IPS-20b (cell line): ENCODE measurements around the gene GPR17.

Experiments
- H3K27ac ChIP-seq: one replicate; pipeline ENCODE4 v1.5.1; 2013; ENCODE audit warnings: low read length
- H3K27me3 ChIP-seq: 2 replicates; pipeline ENCODE4 v1.6.1; 2013; ENCODE audit warnings: mild to moderate bottlenecking, low read length, inconsistent platforms; ENCODE audit not compliant: insufficient read depth
- H3K36me3 ChIP-seq: 2 replicates; pipeline ENCODE4 v1.6.1; 2013; ENCODE audit warnings: low read depth, mild to moderate bottlenecking, inconsistent platforms, low read length, moderate library complexity; ENCODE audit not compliant: insufficient read depth
- H3K4me1 ChIP-seq: 2 replicates; pipeline ENCODE4 v1.6.1; 2013; ENCODE audit warnings: mild to moderate bottlenecking, control low read depth, inconsistent platforms, low read length, moderate library complexity; ENCODE audit not compliant: insufficient read depth
- H3K4me3 ChIP-seq: 2 replicates; pipeline ENCODE4 v1.5.1; 2013; ENCODE audit warnings: mild to moderate bottlenecking, low read length, inconsistent platforms
- H3K9ac ChIP-seq: 2 replicates; pipeline ENCODE4 v1.6.1; 2013; ENCODE audit warnings: low read depth, mild to moderate bottlenecking, inconsistent platforms, low read length, moderate library complexity
- H3K9me3 ChIP-seq: 2 replicates; pipeline ENCODE4 v1.6.1; 2013; ENCODE audit warnings: mild to moderate bottlenecking, low read depth, low read length, inconsistent platforms; ENCODE audit not compliant: insufficient read depth

Gene GPR17

GRCh38 chr2:127619203-127619590 lies 26.8 kb upstream of the GPR17 start:
- Histone ChIP-seq H3K4me1 (no peaks in the 10 kb centered on the region), H3K4me3 (no peak overlapping the region), H3K36me3 (no peaks in the 10 kb centered on the region), H3K9me3 (no peaks in the 10 kb centered on the region; the same call in 1 of the 2 replicates), H3K9ac (no peak overlapping the region), H3K27me3 (no peaks in the 10 kb centered on the region), H3K27ac (no peak overlapping the region)

DNA sequence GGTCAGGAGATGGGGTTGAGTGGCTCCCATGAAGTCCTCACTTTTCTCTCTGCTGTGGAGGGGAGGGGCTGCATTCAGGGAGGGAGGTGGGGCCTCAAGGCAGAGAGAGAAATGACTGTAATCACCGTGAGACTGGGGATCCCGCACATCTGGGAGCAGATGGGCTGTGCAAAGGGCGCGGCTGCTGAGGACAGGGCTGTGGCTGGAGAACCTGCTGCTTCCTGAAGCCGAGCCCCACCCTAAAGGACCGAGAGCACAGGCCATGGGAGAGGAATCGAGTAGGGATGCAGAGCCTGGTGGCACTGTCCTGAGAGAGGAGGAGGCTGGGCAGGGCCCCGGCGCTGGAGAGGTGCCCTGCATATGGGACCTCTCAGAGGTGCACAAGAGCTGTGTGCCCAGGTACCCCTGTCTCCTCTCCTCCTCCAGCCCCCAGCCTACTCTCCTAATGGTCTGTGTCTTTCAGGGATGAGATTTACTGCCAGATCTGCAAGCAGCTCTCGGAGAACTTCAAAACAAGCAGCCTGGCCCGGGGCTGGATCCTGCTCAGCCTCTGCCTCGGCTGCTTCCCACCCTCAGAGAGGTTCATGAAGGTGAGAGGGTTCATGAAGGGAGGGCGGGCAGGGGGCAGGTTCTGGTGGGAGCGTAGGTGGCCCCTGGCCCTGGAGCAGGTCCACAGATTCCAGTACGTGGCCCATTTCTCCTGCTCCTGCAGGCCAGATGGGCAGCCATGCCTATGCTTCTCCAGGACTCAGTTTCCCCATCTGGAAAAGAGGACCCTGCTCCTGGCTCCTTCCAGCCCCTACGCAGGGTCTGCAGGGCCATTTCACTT lies 25.9 kb upstream of the GPR17 start:
- no peak overlapping the region for H3K27ac ChIP-seq
- no peaks in the 10 kb centered on the region for H3K4me1 ChIP-seq
- H3K27me3 ChIP-seq, result no peaks in the 10 kb centered on the region
- no peak overlapping the region for H3K9ac ChIP-seq
- no peaks in the 10 kb centered on the region for H3K9me3 ChIP-seq
- H3K4me3 ChIP-seq, result no peak overlapping the region
- no peaks in the 10 kb centered on the region for H3K36me3 ChIP-seq

GRCh38 chr2:127620866-127621265 lies 25.1 kb upstream of the GPR17 start:
- Histone ChIP-seq H3K4me3 (no peak overlapping the region), H3K9ac (no peak overlapping the region), H3K27ac (no peak overlapping the region), H3K9me3 (no peaks in the 10 kb centered on the region), H3K36me3 (no peaks in the 10 kb centered on the region), H3K4me1 (no peaks in the 10 kb centered on the region), H3K27me3 (no peaks in the 10 kb centered on the region)

DNA sequence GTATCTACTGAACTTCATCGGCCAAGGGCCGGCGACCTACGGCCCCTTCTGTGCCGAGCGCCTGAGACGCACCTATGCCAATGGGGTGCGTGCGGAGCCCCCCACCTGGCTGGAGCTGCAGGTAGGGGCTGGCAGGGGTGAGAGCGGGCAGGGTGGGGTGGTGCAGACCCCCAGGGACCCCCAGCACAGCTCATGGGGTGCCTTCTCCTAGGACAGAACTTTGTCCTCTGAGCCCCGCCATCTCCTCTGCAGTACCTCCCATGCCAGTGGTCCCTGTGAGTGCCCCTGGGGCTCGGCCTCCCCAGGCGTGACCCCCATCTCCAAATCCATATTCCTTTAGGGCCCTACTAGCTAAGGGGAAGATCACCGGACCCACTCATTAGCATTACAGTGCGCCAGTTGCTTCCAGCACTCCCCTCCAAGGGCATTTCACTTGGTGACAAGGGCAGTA lies 23.9 kb upstream of the GPR17 start:
- Histone ChIP-seq H3K9ac (no peak overlapping the region), H3K27ac (no peak overlapping the region), H3K4me1 (no peaks in the 10 kb centered on the region), H3K36me3 (no peaks in the 10 kb centered on the region), H3K27me3 (no peaks in the 10 kb centered on the region), H3K9me3 (no peaks in the 10 kb centered on the region), H3K4me3 (no peak overlapping the region)

- H3K27me3 ChIP-seq, result no peaks in the 10 kb centered on the region
- no peak overlapping the region for H3K4me3 ChIP-seq
- H3K36me3 ChIP-seq, result no peaks in the 10 kb centered on the region
- H3K9me3 ChIP-seq, result no peaks in the 10 kb centered on the region
- H3K4me1 ChIP-seq, result no peaks in the 10 kb centered on the region
- no peak overlapping the region for H3K27ac ChIP-seq
- no peak overlapping the region for H3K9ac ChIP-seq
Measured at GRCh38 chr2:127622561-127623387, 23.2 kb upstream of the GPR17 start.

DNA sequence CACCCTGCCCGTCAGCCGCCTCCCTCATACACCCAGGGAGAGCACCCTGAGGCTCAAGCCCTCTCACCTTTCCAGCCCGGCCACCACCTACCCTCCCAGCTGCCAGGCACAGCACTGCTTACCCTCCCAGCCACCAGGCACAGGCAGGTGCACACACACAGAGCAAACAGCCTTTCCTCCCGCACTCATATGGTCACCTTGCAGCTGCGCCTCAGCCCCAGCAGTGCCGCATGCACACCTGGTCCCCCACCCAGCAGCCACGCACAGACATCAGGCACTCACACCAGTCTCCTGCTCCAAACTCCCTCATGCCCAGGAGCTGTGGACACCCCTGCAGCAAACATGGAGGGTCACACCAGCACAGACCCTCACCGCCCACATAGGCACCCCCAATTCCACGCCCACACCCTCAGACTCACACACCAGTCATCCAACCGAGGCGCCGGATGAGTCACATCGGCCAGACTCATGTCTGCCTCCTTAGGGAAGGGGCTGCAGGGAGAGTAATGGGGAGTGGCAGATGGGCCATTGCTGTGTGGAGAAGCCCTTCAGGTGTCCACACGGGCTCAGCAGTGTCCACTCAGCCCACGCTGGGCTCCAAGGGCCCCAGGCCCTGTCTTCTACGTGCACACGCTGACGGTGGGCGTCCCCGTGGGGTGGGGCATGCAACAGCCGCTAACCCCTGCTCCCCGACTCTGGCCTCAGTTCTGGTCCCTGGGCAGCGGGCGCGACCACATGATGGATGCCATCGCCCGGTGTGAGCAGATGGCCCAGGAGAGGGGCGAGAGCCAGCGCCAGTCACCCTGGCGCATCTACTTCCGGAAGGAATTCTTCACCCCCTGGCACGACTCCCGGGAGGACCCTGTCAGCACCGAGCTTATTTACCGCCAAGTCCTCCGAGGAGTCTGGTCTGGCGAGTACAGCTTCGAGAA lies 22.3 kb upstream of the GPR17 start:
- no peak overlapping the region for H3K4me3 ChIP-seq
- no peak overlapping the region for H3K9ac ChIP-seq
- no peaks in the 10 kb centered on the region for H3K4me1 ChIP-seq
- no peaks in the 10 kb centered on the region for H3K36me3 ChIP-seq
- no peaks in the 10 kb centered on the region for H3K27me3 ChIP-seq
- no peaks in the 10 kb centered on the region for H3K9me3 ChIP-seq
- H3K27ac ChIP-seq, result no peak overlapping the region

DNA sequence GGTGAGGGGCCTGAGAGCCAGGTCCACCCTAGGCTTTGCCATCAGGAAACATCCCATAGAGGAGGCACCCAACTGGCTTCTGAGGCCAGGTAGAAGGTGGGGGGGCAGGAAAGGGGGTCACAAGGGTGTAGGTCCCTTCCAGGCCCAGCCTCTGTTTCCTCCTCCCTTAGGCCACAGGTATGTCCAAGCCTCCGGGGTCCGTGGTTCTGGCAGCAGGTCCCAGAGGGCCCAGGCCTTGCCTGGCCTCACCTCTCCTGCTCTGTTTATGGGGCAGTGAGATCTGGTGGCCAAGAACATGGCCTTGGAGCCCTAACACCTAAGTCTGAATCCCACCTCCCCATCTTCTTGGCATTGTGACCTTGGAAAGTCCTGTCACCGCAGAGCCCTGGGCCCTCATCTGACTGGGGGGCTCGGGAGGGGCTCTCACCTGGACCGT lies 21.6 kb upstream of the GPR17 start:
- Histone ChIP-seq H3K27me3 (no peaks in the 10 kb centered on the region), H3K4me3 (no peak overlapping the region), H3K4me1 (no peaks in the 10 kb centered on the region), H3K9ac (no peak overlapping the region), H3K27ac (no peak overlapping the region), H3K36me3 (no peaks in the 10 kb centered on the region), H3K9me3 (no peaks in the 10 kb centered on the region)

GRCh38 chr2:127624756-127625571 lies 21.0 kb upstream of the GPR17 start:
- no peaks in the 10 kb centered on the region for H3K27me3 ChIP-seq
- H3K27ac ChIP-seq, result no peak overlapping the region
- H3K36me3 ChIP-seq, result no peaks in the 10 kb centered on the region
- no peaks in the 10 kb centered on the region for H3K4me1 ChIP-seq
- H3K9me3 ChIP-seq, result no peaks in the 10 kb centered on the region
- no peak overlapping the region for H3K4me3 ChIP-seq
- no peak overlapping the region for H3K9ac ChIP-seq

DNA sequence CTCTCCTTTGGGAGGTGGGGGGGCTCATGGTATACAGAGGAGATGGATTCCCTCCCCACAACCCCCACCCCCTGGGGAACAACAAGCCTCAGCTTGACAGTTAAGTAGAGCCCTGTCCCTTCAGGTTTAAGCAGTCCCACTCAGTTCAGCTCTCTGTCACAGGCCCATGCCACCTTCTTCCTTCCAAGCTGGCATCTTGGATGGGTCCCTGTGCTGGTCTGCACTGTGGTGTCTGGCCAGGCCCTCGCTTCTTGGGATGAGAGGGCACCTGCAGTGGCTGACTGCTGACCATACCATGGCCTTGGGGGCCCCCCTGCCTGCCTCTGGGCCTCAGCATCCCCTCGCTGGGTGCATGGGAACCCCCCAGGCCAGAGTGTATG lies 20.4 kb upstream of the GPR17 start:
- no peaks in the 10 kb centered on the region for H3K9me3 ChIP-seq
- no peaks in the 10 kb centered on the region for H3K36me3 ChIP-seq
- no peaks in the 10 kb centered on the region for H3K27me3 ChIP-seq
- no peak overlapping the region for H3K27ac ChIP-seq
- H3K4me3 ChIP-seq, result no peak overlapping the region
- no peaks in the 10 kb centered on the region for H3K4me1 ChIP-seq
- no peak overlapping the region for H3K9ac ChIP-seq

DNA sequence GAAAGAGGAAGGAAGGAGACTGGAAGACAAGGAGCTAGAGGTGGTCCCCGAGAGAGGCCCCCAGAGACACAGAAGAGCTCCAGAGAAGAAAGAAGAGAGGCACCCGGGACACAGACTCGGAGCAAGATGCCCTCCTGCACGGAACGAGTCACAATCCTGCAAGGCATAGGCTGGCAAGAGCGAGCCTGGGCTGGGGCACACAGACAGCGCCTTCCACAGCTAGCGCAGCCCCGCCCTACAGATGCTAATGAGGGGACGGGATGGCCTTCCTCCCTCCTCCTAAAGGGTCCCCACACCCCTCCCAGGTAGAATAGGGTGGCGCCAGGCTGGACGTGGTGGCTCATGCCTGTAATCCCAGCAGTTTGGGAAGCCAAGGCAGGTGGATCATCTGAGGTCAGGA lies 19.8 kb upstream of the GPR17 start:
- H3K36me3 ChIP-seq, result no peaks in the 10 kb centered on the region
- no peaks in the 10 kb centered on the region for H3K9me3 ChIP-seq
- H3K9ac ChIP-seq, result no peak overlapping the region
- no peak overlapping the region for H3K27ac ChIP-seq
- no peak overlapping the region for H3K4me3 ChIP-seq
- no peaks in the 10 kb centered on the region for H3K4me1 ChIP-seq
- H3K27me3 ChIP-seq, result no peaks in the 10 kb centered on the region
